GM11168 (cell line): Measurements from ENCODE around the gene CCDC60.
"Not testable (repeated sequence)": the region's sequence is repeated elsewhere in the genome, so short reads cannot be mapped to it uniquely, and the experiment has no call there.

Source experiments
- in situ Hi-C: fragments of 300-500 bp; cut with MboI; formaldehyde crosslinking; loops from one replicate; pipeline ENCODE4 v1.12.0; 2022; ENCODE audit warnings: low sequenced_read_pairs; ENCODE audit not compliant: unreplicated experiment

CCDC60 gene

GRCh38 chr12:119328111-119328510 is 6.4 kb upstream of the CCDC60 start:
- in situ Hi-C loops = no loop called here

GRCh38 chr12:119338593-119339363 is 4.2 kb downstream of the CCDC60 start:
- in situ Hi-C loops = no loop called here

DNA sequence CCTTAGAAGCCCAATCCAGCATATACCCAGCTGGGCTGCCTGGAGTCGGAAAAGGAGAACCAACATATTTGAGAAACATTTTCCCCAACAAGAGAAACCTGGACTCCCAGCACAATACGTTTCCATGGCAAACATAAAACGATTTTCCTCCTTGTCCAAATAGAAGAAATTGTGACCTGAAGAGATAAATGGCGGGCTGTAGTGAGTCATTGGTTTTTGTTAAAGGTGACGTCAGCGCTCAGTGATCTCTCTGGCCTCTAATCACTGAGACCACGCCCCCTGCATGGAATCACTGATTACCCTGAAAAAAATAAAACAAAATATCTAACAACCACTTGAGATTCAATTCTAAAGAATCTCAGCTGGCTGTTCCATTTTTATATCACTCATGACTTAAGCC is 6.0 kb downstream of the CCDC60 start:
- in situ Hi-C loops = no loop called here

- in situ Hi-C loops = no loop called here
Observed at GRCh38 chr12:119341020-119341419, 6.5 kb downstream of the CCDC60 start.

DNA sequence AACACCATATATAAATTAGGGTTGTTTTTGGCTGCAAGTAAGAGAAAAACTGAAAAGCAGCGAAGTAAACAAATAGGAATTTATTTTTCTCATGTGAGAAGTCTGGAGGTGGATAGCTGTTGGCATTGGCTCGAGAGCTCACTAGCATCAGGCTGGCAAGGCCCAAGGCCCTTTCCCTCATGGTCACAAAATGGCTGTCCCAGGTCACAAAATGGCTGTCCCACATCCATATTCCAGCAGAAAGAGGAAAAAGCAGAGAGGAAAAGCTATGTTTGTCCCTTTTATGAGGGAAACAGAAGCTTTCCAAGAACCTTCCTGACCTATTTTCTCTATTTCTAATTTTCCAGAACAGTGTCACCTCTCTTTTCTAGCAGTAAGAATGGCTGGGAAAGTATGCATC is 7.5 kb downstream of the CCDC60 start:
- in situ Hi-C loops = no loop called here

DNA sequence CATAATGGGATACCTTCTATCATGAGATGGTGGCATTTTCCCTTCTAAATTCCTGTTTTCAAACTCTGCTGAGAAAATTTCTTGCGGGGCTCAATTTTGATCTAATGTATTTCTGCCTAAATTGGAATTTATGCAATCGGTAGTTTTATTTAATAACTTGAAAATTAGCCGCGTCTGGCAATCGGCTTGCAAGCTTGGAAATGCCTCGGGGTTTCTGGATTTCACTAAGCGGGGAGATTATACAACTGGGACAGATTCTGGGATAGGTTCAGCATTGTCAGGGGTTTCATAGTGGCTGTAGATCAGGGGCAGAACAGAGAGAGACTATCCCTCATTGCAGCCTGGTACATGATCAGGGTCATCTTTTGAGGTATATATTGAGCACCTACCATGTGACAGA is 8.6 kb downstream of the CCDC60 start:
- in situ Hi-C loops = no loop called here

DNA sequence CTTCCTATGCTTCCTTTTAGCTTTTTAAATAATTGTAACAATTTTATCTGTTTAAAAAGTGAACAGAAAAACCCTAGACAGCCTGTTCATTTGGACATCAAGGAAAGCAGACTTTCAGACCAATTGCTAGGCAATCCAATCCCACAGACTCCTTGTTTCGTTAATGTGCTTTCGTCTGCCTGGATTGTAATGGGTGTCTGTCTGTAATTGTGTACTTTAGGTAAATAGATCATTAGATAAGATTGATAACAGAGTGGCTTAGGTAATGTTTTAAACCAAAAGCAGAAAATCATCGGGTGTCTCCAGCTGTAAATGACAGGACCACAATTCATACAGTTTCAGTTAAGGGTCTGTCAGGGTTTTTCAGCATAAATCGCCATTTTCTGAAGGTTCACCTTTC is 19.6 kb downstream of the CCDC60 start:
- in situ Hi-C loops = no loop called here

GRCh38 chr12:119360366-119360765 is 25.8 kb downstream of the CCDC60 start:
- in situ Hi-C loops = not testable (repeated sequence)

DNA sequence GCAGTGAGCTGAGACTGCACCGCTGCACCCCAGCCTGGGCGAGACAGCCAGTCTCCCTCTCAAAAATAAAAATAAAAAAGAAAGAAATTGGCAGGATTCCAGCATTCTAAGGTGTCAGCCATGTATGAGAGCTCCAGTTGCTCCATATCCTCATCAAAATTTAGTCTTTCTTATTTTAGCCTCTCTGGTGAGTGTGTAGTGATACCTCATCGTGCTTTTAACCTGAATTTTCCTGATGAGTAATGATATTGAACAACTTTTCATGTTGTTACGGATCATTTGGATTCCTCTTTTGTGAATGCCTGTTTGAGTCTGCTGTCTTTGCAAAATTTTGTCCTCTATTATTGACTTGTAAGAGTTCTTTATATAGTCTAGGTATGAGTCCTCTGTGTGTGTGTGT is 28.5 kb downstream of the CCDC60 start:
- in situ Hi-C loops = no loop called here

- in situ Hi-C loops = no loop called here
Observed at GRCh38 chr12:119363490-119363889, 29.0 kb downstream of the CCDC60 start.

GRCh38 chr12:119365451-119365850 is 30.9 kb downstream of the CCDC60 start:
- in situ Hi-C loops = no loop called here

GRCh38 chr12:119366007-119366406 is 31.5 kb downstream of the CCDC60 start:
- in situ Hi-C loops = no loop called here

GRCh38 chr12:119369161-119369560 is 34.6 kb downstream of the CCDC60 start:
- in situ Hi-C loops = no loop called here

DNA sequence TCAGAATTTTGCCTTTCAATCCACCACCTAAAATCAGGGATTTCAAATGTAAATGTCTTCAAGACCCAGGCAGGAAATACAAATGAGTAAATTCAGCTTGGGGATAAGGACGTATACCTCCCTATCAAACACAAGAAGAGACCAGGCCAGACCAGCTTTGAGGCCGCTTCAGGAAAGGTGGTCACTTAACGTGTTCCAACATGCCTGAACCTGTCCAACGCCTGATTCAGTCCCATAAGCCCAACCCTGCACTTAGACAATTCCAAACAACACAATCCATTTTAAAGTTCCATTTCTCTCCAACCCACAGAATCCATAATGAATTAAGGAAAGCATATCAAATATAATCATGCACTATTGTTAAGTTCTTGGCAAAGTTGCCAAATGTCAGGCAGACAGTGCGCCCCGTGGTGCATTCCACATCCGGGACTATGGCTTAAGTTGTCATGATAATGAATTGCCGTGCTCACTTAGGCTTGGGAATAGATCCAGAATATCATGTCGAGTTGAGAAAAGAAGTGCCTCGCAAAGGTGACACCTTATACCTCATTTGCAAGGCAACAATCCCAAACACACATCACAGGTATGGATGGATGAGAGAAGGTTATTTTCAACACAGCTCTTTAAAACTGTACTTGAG is 35.5 kb downstream of the CCDC60 start:
- in situ Hi-C loops = no loop called here

DNA sequence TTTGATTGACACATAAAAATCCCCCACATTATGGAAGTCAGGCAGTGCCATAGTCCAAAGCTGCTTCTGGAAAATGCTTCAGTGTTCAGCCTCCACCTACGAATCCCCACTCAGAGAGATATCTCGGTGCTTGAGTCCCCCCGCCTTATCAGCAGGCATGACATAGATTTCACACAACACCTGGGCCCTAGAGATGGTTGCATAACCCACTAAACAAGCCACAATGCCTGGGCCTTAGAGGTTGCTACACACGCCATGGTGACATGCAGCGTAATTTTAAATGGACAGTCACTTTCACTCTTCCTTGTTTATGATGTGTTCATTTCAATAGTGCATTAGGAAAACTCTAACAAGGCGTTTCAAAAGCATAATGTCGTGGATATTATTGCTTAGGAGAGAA is 38.0 kb downstream of the CCDC60 start:
- in situ Hi-C loops = no loop called here

GRCh38 chr12:119373001-119373400 is 38.5 kb downstream of the CCDC60 start:
- in situ Hi-C loops = no loop called here

- in situ Hi-C loops = no loop called here
Observed at GRCh38 chr12:119373666-119374065, 39.1 kb downstream of the CCDC60 start.

GRCh38 chr12:119374635-119375034 is 40.1 kb downstream of the CCDC60 start:
- in situ Hi-C loops = no loop called here

DNA sequence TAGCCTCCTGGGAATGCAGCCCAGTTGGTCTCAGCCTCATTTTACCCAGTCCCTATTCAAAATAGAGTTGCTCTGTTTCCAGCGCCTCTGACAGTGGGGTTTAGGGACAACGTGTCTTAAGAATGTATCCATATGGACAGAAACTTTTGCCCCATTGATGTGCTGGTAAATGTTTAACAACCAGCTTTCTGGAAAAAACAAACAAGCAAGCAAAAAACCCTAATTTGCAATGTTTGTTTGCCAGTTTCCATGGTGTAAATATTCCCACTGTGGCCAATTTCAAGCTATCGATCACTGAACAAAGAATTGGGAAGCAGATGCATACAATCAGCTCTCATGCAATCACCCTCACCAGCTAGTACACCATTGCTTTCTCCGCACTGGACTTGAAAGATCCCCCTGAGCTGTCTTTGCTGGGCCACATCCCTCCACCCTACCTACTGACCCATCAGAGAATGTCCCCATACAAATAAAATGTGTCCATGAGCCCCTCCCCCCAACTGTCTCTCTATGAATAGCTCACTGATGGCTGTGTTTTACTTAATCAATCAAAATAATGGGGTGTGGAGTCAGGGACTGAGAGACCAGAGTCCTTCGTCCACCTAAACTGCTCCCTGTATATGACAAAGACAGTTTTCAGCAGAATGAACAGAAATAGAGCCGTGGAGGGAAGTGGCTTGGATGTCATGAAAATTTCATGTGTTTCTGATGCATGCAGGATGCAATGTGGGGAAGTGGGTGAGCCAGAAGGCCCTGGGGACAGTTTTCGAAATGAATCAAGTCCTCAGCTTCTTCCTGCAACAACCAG is 40.8 kb downstream of the CCDC60 start:
- in situ Hi-C loops = no loop called here

DNA sequence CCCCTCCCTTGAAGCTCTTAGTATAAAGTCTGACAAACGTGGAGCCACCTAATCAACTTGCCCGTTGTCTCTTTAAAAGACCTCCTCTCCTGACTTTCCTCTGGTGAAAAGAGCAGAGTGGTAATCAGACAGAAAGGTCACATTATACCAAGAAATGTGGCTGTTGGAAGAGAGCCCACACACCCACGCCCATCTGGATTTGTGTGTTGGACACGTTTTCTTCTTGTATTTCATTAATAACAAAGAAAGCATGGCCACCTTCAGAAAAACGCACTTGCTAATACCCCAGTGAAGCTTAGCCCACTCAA is 41.3 kb downstream of the CCDC60 start:
- in situ Hi-C loops = no loop called here

DNA sequence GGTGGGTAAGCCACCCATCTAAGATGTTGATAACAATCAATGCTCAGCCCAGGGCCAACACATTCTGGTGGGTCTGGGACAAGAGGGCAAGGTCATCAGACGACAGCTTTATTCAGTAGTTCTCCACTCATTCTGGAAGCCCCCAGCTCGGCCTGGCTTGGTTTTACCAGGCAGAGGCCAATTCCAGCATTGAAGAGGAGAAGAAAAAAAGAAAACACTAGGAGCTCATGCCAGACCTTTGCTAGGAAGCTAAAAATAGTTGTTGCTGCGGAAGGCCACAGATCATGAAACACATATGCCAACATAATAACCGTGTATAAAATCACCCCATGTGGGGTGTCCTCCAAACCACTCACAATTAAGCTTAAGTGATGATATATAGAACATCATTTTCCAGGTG is 44.4 kb downstream of the CCDC60 start:
- in situ Hi-C loops = no loop called here
